ENCODE measurements around the gene UBASH3B.
"Not testable (repeated sequence)": the region's sequence is repeated elsewhere in the genome, so short reads cannot be mapped to it uniquely, and the experiment has no call there.

Gene UBASH3B

GRCh38 chr11:122822241-122822640 lies 166.7 kb downstream of the UBASH3B start:
- no peak for DNase-seq

GRCh38 chr11:122823564-122823963 lies 168.0 kb downstream of the UBASH3B start:
- no peak for DNase-seq

- DNase-seq, result not testable (repeated sequence)
These were observed 173.8 kb downstream of the UBASH3B start for GRCh38 chr11:122829371-122829770.

- not testable (repeated sequence) for DNase-seq
These were observed 176.8 kb downstream of the UBASH3B start for GRCh38 chr11:122832297-122832696.

- DNase-seq, result no peak
These were observed 177.4 kb downstream of the UBASH3B start for GRCh38 chr11:122832721-122833470.

- no peak for DNase-seq
These were observed 178.4 kb downstream of the UBASH3B start for GRCh38 chr11:122833846-122834464.

- DNase-seq, result no peak
These were observed 181.4 kb downstream of the UBASH3B start for GRCh38 chr11:122836916-122837315.

GRCh38 chr11:122837528-122838346 lies 182.2 kb downstream of the UBASH3B start:
- no peak for DNase-seq

GRCh38 chr11:122843281-122844141 lies 188.0 kb downstream of the UBASH3B start:
- DNase-seq, result peak; percentile 23

GRCh38 chr11:122847466-122847865 lies 191.9 kb downstream of the UBASH3B start:
- DNase-seq, result no peak

GRCh38 chr11:122848186-122848585 lies 192.7 kb downstream of the UBASH3B start:
- no peak for DNase-seq

GRCh38 chr11:122850076-122850631 lies 194.6 kb downstream of the UBASH3B start:
- DNase-seq, result no peak

GRCh38 chr11:122851366-122851966 lies 195.9 kb downstream of the UBASH3B start:
- DNase-seq, result no peak

GRCh38 chr11:122852074-122852795 lies 196.7 kb downstream of the UBASH3B start:
- DNase-seq, result no peak

GRCh38 chr11:122852796-122853160 lies 197.3 kb downstream of the UBASH3B start:
- DNase-seq, result no peak

GRCh38 chr11:122853261-122853660 lies 197.7 kb downstream of the UBASH3B start:
- DNase-seq, result no peak

- peak; percentile 55 for DNase-seq
These were observed 198.5 kb downstream of the UBASH3B start for GRCh38 chr11:122853971-122854446.

- no peak for DNase-seq
These were observed 206.1 kb downstream of the UBASH3B start for GRCh38 chr11:122861631-122862030.

- DNase-seq, result no peak
These were observed 206.6 kb downstream of the UBASH3B start for GRCh38 chr11:122862091-122862490.

- DNase-seq, result not testable (repeated sequence)
These were observed 207.6 kb downstream of the UBASH3B start for GRCh38 chr11:122863154-122863553.

- no peak for DNase-seq
These were observed 208.3 kb downstream of the UBASH3B start for GRCh38 chr11:122863704-122864326.
